BE2C (cell line): ENCODE results near the gene KRT17.
A peak's percentile ranks its signal among the peaks of the same experiment; 100 is the strongest.

ENCODE experiments used
- DNase-seq: peaks from one replicate; pipeline ENCODE4 v3.0.0-alpha.2; 2020
- H3K27me3 ChIP-seq: fragments of 250-450 bp; sonication (Bioruptor Pico); 2 replicates; pipeline ENCODE4 v1.5.1; 2020; ENCODE audit warnings: mild to moderate bottlenecking
- H3K36me3 ChIP-seq: fragments of 250-450 bp; sonication (Bioruptor Pico); 2 replicates; pipeline ENCODE4 v1.5.1; 2020; ENCODE audit warnings: mild to moderate bottlenecking
- H3K4me1 ChIP-seq: fragments of 250-450 bp; sonication (Bioruptor Pico); 2 replicates; pipeline ENCODE4 v1.5.1; 2020
- H3K4me3 ChIP-seq: 2 replicates; pipeline ENCODE4 v1.5.1; 2011; ENCODE audit warnings: low read depth, low read length
- H3K9me3 ChIP-seq: fragments of 250-450 bp; sonication (Bioruptor Pico); 2 replicates; pipeline ENCODE4 v1.5.1; 2020
- CTCF ChIP-seq: IDR thresholded peaks from 2 replicates; pipeline ENCODE4 v1.5.1; 2012; ENCODE audit warnings: mild to moderate bottlenecking, low read depth, low read length

The KRT17 gene

GRCh38 chr17:41636652-41637051, 12.3 kb upstream of the KRT17 start:
- Histone ChIP-seq H3K4me1 (peaks cover 14% of the 10 kb centered on the region), H3K4me3 (no peak overlapping the region), H3K9me3 (no peaks in the 10 kb centered on the region), H3K36me3 (no peaks in the 10 kb centered on the region), H3K27me3 (no peaks in the 10 kb centered on the region)
- no peak for TF ChIP-seq CTCF
- no peak for DNase-seq

GRCh38 chr17:41635121-41636097, 11.0 kb upstream of the KRT17 start:
- no peak for TF ChIP-seq CTCF
- DNase-seq = peak; percentile 88
- H3K27me3 ChIP-seq = no peaks in the 10 kb centered on the region
- H3K36me3 ChIP-seq = no peaks in the 10 kb centered on the region
- peak overlapping the region; percentile 26; the same call in 1 of the 2 replicates for H3K4me3 ChIP-seq
- H3K9me3 ChIP-seq = no peaks in the 10 kb centered on the region
- peaks cover 14% of the 10 kb centered on the region for H3K4me1 ChIP-seq

- no peak for DNase-seq
- no peaks in the 10 kb centered on the region for H3K9me3 ChIP-seq
- peaks cover 14% of the 10 kb centered on the region for H3K4me1 ChIP-seq
- no peaks in the 10 kb centered on the region for H3K27me3 ChIP-seq
- TF ChIP-seq CTCF = no peak
- no peaks in the 10 kb centered on the region for H3K36me3 ChIP-seq
- H3K4me3 ChIP-seq = peak overlapping the region; percentile 26; the same call in 1 of the 2 replicates
These were observed 10.3 kb upstream of the KRT17 start for GRCh38 chr17:41634639-41635038.

DNA sequence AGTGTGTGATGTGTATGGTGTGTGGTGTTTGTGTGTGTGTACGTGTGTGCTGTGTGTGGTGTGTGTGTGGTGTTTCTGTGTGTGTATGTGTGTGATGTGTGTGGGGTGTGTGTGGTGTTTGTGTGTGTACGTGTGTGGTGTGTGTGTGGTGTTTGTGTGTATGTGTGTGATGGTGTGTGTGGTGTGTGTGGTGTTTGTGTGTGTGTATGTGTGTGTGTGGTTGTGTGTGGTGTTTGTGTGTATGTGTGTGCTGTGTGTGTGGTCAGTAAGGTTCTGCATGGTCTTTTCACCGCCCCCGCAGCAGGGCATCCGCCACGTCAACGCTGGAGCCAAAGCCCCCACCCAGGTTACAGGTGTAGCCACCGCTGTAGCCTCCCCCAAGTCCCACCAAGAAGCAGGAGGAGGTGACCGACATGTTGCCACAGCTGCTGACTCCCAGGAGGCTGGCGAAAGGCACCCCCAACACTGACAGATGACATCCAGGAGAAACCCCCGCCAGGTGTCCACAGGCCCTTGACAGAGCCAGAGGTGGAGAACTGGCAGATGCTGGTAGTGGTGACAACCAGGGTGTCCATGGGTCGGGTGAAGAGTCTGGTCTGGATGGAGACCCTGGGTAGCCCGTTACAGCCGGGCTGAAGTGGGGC, 9.3 kb upstream of the KRT17 start:
- DNase-seq = no peak
- no peak overlapping the region for H3K4me3 ChIP-seq
- no peak for TF ChIP-seq CTCF
- no peaks in the 10 kb centered on the region for H3K36me3 ChIP-seq
- peaks cover 14% of the 10 kb centered on the region for H3K4me1 ChIP-seq
- H3K27me3 ChIP-seq = no peaks in the 10 kb centered on the region
- no peaks in the 10 kb centered on the region for H3K9me3 ChIP-seq

GRCh38 chr17:41632482-41633105, 8.2 kb upstream of the KRT17 start:
- DNase-seq = no peak
- TF ChIP-seq CTCF = no peak
- H3K9me3 ChIP-seq = no peaks in the 10 kb centered on the region
- no peaks in the 10 kb centered on the region for H3K36me3 ChIP-seq
- peaks cover 14% of the 10 kb centered on the region for H3K4me1 ChIP-seq
- no peak overlapping the region for H3K4me3 ChIP-seq
- H3K27me3 ChIP-seq = no peaks in the 10 kb centered on the region
